KMS-11 (cell line): ENCODE measurements around the gene GSDMA.
A peak's percentile ranks its signal among the peaks of the same experiment; 100 is the strongest.

ENCODE experiments used
- H2AFZ ChIP-seq: fragments of 200-600 bp; sonication (generic); 2 replicates; pipeline ENCODE4 v1.6.1; 2016; ENCODE audit warnings: antibody characterized with exemption, mixed run types, low read depth
- H3K27ac ChIP-seq: fragments of 200-600 bp; sonication (generic); 2 replicates; pipeline ENCODE4 v1.6.1; 2016; ENCODE audit warnings: mild to moderate bottlenecking, mixed run types
- H3K27me3 ChIP-seq: fragments of 200-600 bp; sonication (generic); 2 replicates; pipeline ENCODE4 v1.6.1; 2017; ENCODE audit warnings: mild to moderate bottlenecking, low read depth, mixed run types, moderate library complexity; ENCODE audit not compliant: insufficient read depth
- H3K36me3 ChIP-seq: fragments of 200-600 bp; sonication (generic); 2 replicates; pipeline ENCODE4 v1.6.1; 2017; ENCODE audit warnings: mild to moderate bottlenecking, mixed run types; ENCODE audit not compliant: insufficient read depth
- H3K4me1 ChIP-seq: fragments of 200-600 bp; sonication (generic); 2 replicates; pipeline ENCODE4 v1.6.1; 2016; ENCODE audit warnings: mild to moderate bottlenecking, low read depth, mixed run types; ENCODE audit not compliant: poor library complexity, severe bottlenecking
- H3K4me2 ChIP-seq: fragments of 200-600 bp; sonication (generic); 2 replicates; pipeline ENCODE4 v1.7.0; 2016; ENCODE audit warnings: mild to moderate bottlenecking, mixed run types
- H3K4me3 ChIP-seq: fragments of 200-600 bp; sonication (generic); IDR thresholded peaks from 2 replicates; pipeline ENCODE4 v1.6.1; 2017; ENCODE audit warnings: low read depth, low read length, mixed read lengths; ENCODE audit not compliant: insufficient read depth
- H3K79me2 ChIP-seq: fragments of 200-600 bp; sonication (generic); 2 replicates; pipeline ENCODE4 v1.6.1; 2016; ENCODE audit warnings: low read depth, mixed run types; ENCODE audit not compliant: insufficient read depth
- H3K9ac ChIP-seq: fragments of 200-600 bp; sonication (generic); 2 replicates; pipeline ENCODE4 v1.6.1; 2016; ENCODE audit warnings: mild to moderate bottlenecking, mixed run types
- H4K20me1 ChIP-seq: fragments of 200-600 bp; sonication (generic); 2 replicates; pipeline ENCODE4 v1.6.1; 2016; ENCODE audit warnings: mild to moderate bottlenecking, mixed run types; ENCODE audit not compliant: insufficient read depth
- CTCF ChIP-seq: fragments of 200-600 bp; sonication (generic); conservative IDR thresholded peaks from 2 replicates; pipeline ENCODE4 v1.6.1; 2017; ENCODE audit warnings: low read depth, mild to moderate bottlenecking, antibody characterized with exemption, low read length, moderate library complexity, mixed read lengths

The GSDMA gene

GRCh38 chr17:39923230-39923629 lies 39.6 kb upstream of the GSDMA start:
- no peak overlapping the region; the same call in 1 of the 2 replicates for H3K4me2 ChIP-seq
- peaks cover 46% of the 10 kb centered on the region for H3K79me2 ChIP-seq
- no peak overlapping the region for H2AFZ ChIP-seq
- H3K36me3 ChIP-seq = peaks cover 11% of the 10 kb centered on the region; the same call in 1 of the 2 replicates
- no peak overlapping the region for H3K9ac ChIP-seq
- no peaks in the 10 kb centered on the region; the same call in 1 of the 2 replicates for H4K20me1 ChIP-seq
- H3K27ac ChIP-seq = no peak overlapping the region
- no peak overlapping the region for H3K4me3 ChIP-seq
- peaks cover 67% of the 10 kb centered on the region for H3K4me1 ChIP-seq
- H3K27me3 ChIP-seq = no peaks in the 10 kb centered on the region
- no peak for TF ChIP-seq CTCF

GRCh38 chr17:39923836-39924690 lies 38.7 kb upstream of the GSDMA start:
- peak overlapping the region; percentile 75 for H3K4me2 ChIP-seq
- peaks cover 46% of the 10 kb centered on the region for H3K79me2 ChIP-seq
- no peaks in the 10 kb centered on the region for H3K27me3 ChIP-seq
- peak overlapping the region; percentile 97; the same call in 1 of the 2 replicates for H3K27ac ChIP-seq
- H3K4me3 ChIP-seq = no peak overlapping the region
- no peak overlapping the region for H2AFZ ChIP-seq
- no peak; the same call in 1 of the 2 replicates for TF ChIP-seq CTCF
- peaks cover 67% of the 10 kb centered on the region for H3K4me1 ChIP-seq
- H3K9ac ChIP-seq = no peak overlapping the region; the same call in 1 of the 2 replicates
- peaks cover 11% of the 10 kb centered on the region; the same call in 1 of the 2 replicates for H3K36me3 ChIP-seq
- no peaks in the 10 kb centered on the region; the same call in 1 of the 2 replicates for H4K20me1 ChIP-seq

DNA sequence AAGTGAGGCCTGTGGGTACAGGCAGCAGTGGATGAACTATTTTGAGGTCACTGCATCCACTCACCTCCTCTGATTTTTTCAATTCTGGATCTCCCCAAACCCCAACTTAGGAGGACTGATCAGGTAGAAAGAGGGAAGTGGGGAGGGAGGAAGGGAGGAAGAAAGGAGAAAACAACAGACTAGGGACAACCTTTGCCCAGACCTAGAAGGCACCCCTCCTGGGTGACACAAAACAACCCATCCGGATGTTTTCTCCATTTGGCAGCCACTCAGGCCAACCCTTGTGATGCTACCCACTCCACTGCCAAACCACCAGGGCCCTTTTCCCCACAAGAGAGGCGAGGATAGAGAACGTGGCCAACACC lies 38.1 kb upstream of the GSDMA start:
- peaks cover 46% of the 10 kb centered on the region for H3K79me2 ChIP-seq
- H2AFZ ChIP-seq = no peak overlapping the region
- peak overlapping the region; percentile 75 for H3K4me2 ChIP-seq
- no peak overlapping the region for H3K4me3 ChIP-seq
- H3K36me3 ChIP-seq = peaks cover 11% of the 10 kb centered on the region; the same call in 1 of the 2 replicates
- peak overlapping the region; percentile 91; the same call in 1 of the 2 replicates for H3K9ac ChIP-seq
- H3K27ac ChIP-seq = peak overlapping the region; percentile 97
- H4K20me1 ChIP-seq = no peaks in the 10 kb centered on the region; the same call in 1 of the 2 replicates
- peaks cover 67% of the 10 kb centered on the region for H3K4me1 ChIP-seq
- H3K27me3 ChIP-seq = no peaks in the 10 kb centered on the region
- TF ChIP-seq CTCF = no peak

DNA sequence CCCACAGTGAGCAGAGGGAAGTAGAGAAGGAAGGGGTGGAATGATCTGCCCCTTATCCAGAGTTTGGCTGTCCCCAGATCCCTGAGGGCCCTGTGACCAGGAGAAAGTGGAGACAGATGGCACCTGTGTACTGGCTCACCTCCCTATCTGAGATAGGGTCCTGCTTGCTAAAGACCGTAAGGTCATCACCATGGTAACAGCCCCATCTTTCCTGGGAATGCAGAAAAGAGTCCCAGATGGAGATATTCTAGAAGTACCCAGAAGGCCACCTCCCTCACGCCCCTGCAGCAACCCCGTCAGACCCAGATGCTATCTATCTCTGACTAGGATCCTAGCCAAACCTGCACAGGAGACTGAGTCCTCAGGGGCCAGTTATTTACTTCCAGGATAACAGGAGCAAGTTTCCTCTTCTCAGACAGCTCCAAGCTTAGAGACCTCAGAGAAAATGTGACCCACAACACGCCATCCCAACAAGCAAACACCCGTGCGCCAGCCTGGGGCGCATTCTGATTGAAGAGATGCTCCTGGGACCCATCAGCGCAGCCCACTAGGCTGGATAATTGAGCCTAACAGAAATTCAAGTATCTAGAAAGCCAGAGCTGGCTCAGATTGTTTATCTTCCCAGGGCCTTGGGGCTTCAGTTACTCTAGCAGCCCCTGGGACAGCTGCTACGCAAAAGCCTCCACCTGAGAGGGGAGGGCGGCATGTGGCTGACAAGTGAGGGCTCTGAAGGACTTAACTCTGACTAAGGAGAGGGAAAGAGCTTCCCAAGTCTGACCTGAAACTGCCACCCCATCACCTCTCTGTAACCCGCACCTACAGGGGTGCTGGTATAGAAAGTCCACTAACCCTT lies 37.3 kb upstream of the GSDMA start:
- Histone ChIP-seq H3K4me1 (peaks cover 67% of the 10 kb centered on the region), H3K27ac (peak overlapping the region; percentile 97), H4K20me1 (no peaks in the 10 kb centered on the region; the same call in 1 of the 2 replicates), H3K36me3 (peaks cover 11% of the 10 kb centered on the region; the same call in 1 of the 2 replicates), H3K27me3 (no peaks in the 10 kb centered on the region), H3K79me2 (peaks cover 46% of the 10 kb centered on the region), H3K9ac (peak overlapping the region; percentile 91), H2AFZ (no peak overlapping the region), H3K4me3 (no peak overlapping the region), H3K4me2 (peak overlapping the region; percentile 75)
- TF ChIP-seq CTCF = no peak
